OCI-LY1 (cell line): ENCODE data around the gene TPRA1.

Source experiments
- CTCF ChIP-seq: fragments of 200-600 bp; sonication (generic), shearing (Covaris generic); IDR thresholded peaks from 2 replicates; pipeline ENCODE4 v1.5.1; 2017; ENCODE audit warnings: mild to moderate bottlenecking, antibody characterized with exemption, low read length, moderate library complexity, mixed read lengths
- EZH2 ChIP-seq: fragments of 200-600 bp; sonication (generic), shearing (Covaris generic); IDR thresholded peaks from 2 replicates; pipeline ENCODE4 v1.8.0; 2017; ENCODE audit warnings: borderline replicate concordance, mixed run types, mild to moderate bottlenecking, antibody characterized with exemption, low read length, moderate library complexity, mixed read lengths

DNA sequence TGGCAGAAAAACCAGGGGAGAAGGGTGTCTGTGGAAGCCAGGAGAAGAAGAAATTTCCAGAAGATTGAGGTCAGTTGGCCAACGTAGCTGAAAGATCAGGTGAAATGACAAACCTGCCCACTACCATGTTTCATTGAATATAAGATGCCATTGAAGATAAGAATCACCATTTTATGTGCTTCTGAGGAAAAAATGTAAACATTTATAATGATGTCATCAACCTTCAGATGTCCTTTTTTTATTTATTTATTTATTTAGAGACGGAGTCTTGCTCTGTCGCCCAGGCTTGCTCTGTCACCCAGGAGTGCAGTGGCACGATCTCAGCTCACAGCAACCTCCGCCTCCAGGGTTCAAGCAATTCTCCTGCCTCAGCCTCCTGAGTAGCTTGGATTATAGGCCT is 33.5 kb upstream of the TPRA1 start:
- TF ChIP-seq CTCF (no peak), EZH2 (no peak)
